Measurements from ENCODE around the gene SARM1.

Gene SARM1

DNA sequence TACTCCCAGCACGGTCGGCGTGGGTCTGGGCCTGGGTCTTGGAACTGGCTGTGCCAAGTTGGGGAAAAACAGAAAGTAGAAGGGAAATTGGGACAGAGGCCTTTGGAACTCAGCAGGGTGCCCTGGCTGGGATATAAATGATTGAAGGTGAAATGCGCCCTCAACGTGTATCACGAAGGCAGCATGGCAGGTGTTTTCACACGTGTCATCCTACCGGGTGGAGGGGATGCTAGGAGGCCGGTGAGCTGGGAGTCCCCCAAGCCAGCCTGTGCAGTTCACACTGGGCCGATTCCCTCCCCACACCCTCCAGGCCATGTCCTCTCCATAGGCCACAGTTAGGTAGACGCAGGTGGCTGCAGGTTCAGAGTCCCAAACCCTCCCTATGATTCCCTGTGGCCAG is 30.0 kb upstream of the SARM1 start:
- no peak for DNase-seq (ENCODE audit: low spot score)

DNA sequence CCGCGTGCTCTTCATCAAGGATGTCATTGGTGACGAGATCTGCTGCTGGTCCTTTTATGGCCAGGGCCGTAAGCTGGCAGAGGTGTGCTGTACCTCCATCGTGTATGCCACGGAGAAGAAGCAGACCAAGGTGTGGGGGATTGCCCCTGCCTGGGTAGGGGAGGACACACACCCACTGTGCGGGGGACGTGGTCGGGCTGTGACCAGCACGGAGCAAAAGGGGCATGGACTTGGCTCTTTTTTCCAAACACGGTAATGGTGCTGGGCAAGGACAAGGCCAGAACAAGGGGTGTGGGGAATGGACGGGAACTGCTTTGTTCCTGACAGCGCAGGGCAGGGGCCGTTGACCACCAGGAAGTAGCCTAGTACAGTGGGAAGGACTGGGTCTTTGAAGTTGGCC is 29.2 kb upstream of the SARM1 start:
- no peak for DNase-seq (ENCODE audit: low spot score)

DNA sequence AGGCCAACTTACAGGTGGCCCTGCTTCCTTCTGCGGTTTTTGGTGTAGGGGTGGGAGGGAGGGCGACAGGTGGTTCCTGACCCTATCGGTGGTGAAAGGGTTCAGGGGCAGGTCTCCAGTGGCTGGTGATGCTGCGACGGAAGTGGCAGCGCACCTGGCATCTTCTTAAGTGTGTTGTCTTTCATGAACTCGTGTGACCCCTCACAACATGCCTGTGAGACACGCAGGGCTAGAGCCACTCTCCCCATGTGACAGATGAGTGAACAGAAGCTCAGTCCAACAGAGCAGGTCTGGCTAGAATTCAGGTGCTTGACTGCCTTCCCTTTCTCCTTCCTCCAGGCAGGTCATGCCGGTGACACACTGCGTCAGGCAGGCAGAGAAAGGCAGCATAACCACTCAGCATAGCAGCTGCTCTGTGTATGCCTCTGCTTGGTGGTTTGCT is 28.0 kb upstream of the SARM1 start:
- no peak for DNase-seq (ENCODE audit: low spot score)

DNA sequence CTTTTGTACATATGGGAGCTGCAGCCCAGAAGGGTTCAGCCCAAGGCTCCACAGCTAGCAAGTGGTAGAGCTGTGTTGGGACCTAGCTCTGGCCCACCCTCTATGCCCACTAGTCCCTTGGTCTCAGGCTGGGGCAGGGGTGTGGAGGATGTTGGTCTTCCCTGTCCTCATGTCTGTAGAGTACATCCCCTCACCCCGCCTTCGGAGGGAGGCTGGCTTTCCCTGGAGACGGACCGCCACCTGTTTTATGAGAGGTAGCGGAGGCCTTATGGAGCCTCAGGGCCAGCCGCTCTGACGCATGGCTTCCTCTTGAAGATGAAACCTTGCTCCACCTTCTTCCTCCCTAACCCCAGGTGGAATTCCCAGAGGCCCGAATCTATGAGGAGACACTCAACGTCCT is 27.5 kb upstream of the SARM1 start:
- no peak for DNase-seq (ENCODE audit: low spot score)

DNA sequence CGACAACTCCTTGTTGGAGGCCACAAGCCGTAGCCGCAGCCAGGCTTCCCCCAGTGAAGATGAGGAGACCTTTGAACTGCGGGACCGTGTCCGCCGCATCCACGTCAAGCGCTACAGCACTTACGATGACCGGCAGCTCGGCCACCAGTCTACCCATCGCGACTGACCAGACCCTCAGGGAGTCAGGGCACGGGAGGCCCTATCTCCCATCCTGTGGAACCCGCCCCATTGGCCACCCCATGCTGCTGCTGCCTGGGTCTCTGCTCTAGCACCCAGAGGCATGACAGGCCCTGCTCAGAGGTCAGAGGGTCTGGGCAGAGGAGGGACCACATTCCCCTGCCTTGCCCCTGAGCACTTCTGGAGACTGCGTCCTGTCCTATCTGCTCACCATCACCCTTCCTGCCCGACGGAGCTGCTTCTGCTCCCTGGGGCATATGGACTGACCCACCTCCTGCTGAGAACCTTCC is 27.0 kb upstream of the SARM1 start:
- no peak for DNase-seq (ENCODE audit: low spot score)

DNA sequence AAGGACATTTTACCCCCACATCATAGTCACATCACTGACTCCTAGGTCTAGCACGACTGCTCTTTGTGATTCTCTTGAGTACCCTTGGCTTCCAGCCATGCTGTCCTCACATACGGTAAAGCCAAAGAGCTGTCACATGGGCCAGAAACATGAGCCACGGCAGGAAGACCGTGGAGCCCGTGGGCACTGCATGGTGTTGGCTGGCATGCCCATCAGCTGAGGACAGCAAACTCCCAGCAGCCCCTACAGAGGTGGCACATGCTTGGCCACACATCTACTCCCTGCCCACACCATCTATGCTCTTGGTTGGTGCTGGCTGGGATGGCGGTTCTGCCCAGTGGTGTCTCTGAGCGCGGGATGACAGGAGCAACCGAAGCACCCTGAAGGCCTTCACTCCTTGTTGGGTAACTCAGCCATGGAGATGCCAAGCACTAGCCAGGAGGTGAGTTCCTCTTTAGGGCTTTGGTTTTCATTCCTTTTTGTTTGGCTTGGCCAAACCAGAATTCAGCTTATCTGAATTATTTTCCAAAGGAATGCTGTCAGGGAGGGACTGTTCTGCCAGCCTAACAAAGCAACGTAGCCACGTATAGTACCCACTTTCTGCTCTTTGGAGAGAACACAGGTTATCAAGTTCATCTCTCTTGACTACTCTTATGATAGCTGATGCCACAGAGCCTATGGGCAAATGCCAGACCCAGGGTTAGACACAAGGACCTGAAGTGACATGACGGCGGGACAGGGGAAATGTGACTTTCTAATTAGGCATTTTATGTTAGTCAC is 25.9 kb upstream of the SARM1 start:
- no peak for DNase-seq (ENCODE audit: low spot score)

DNA sequence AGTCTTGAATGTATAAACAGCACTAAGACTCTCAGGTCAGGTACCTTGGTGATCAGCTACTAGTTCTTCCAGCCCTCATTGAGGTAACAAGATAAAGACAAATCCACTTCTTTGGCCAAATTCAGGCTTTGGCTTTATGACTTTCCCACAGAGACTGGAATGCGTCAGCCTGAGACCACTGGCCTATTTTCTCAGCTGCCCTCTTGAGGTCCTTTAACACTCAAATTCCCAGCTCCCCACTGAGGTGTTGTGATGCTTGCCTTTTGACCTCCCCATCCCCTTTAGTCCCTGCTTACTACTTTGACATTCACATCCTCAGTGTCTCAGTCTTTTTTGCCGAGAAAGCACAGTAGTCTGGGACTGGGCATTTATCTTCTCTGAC is 25.3 kb upstream of the SARM1 start:
- no peak for DNase-seq (ENCODE audit: low spot score)

DNA sequence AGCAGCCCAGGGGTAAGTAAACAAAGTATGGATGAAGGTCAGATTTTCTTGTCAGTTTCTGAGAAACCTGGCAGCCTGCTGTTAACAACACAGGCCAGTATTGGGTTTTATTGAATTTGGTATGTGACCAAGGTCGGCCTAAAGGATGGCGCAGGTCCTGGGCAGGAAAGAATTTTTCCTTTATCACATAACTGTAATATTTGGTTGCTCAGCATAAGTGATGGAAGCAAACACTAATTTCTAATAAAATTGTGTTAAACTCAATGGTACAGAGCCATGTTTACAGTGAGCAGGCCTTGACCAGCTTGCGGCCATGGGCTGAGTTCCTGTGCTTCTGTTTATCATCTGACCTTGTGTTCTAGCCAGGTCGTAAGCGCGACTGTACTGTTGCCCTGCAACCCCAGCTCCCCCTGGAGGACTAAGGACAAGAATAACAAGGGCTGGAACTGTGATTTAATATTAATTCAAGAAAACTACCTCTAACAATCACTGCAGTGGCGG is 24.7 kb upstream of the SARM1 start:
- no peak for DNase-seq (ENCODE audit: low spot score)

DNA sequence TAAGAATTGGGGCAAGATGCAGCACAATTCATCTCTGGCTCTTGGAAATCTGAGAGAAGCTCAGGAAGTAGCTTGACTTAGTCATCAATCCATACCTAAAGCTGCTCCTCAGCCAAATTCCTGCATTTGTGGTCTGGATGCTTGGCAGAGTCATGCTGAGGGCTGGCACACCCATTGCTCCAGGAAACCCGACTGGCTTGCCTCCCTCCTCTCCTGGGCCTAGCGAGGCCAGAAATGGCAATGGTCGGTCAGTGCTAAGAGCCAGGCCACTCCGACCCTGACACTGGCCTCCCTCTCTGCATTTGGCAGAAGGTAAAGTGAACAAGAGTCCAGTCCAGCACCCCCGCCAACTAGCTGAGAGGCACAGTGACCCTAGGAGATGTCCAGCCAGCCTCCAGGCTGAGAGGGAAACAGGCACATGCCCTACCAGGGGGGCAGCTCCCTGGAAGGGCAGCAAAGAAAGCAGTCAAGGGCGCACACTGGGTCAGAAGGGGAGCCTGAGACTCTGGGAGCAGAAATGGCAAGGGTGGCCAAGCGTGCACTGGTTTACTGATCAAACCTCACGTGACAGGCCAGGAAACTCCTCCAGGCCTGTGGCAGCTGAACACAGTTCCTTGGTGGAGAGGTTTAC is 24.1 kb upstream of the SARM1 start:
- no peak for DNase-seq (ENCODE audit: low spot score)

DNA sequence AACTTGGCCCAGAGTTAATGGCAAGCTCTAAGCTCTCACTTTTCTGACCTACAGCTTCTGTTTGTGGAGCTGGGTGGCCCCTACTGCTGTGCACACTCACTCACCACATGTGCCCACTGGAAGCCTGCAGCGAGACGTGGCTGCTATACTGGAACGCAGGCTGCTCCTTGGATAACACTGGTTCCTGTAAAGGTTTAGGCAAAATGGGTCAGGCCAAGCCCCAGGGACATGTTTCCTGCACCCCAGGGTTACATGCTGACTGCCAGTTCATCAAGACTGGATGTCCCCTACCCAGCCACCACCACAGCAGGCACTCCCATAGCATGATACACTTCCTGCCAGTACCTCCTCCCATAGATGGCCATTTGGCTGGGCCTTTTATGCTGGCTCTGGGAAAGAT is 22.5 kb upstream of the SARM1 start:
- DNase-seq (ENCODE audit: low spot score) = no peak

DNA sequence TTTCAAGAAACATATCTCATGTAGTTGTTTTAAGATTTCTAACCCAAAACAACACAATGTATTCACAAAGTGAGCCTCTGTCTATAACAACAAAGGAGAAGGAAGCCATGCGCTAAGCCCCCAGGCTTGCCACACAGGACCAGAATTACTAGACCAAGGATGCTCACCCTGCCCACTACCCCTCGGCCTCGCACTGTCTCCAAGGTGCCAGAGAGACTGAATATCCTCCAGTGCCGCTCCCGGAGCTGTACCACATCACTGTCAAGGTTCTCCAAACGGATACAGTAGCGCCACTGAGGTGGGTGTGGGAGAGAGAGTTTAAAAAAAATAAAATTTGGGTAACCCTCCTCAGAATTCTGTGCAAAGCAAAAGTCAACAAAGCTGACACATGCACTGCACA is 21.2 kb upstream of the SARM1 start:
- DNase-seq (ENCODE audit: low spot score) = no peak

DNA sequence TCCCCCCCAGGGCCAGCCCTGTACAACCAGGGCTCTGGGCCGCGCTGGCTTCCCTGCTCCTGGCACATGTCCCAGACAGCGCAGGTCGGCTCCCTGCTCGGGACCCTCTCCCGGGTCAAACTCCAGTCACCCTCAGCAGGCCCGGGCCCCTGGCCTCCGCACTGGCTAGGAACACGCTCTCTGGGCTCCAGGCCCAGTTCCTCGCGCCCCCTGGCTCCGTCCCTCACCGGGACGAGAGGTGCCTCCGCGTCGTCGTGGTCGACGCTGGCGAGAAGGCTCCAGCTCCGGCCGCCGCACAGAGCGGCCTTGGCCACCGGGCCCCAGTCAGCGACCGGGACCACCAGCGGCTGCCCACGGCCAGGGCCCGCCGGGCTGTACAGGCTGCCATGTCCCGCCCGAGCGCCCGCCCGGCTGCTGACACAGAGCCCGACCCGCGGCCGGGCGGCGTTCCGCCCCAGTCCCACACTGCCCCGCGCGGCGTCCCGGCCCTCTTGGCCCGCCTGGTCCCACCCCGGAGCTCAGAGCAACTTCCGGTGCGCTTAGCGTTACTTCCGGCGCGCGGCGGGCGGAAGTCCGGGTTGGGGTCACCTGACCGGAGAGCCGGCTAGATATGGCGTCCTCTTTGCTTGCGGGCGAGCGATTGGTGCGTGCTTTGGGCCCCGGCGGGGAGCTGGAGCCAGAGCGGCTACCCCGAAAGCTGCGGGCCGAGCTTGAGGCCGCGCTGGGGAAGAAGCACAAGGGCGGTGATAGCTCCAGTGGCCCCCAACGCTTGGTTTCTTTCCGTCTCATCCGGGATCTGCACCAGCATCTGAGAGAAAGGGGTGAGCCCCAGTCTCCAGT is 14.2 kb upstream of the SARM1 start, which contains the start of gene POLDIP2:
TSS of gene POLDIP2 (minus strand) at position 467 of the 840 bp plus-strand sequence. CDS start at position 388, 79 bp downstream.
- peak; percentile 94 for DNase-seq (ENCODE audit: low spot score)

DNA sequence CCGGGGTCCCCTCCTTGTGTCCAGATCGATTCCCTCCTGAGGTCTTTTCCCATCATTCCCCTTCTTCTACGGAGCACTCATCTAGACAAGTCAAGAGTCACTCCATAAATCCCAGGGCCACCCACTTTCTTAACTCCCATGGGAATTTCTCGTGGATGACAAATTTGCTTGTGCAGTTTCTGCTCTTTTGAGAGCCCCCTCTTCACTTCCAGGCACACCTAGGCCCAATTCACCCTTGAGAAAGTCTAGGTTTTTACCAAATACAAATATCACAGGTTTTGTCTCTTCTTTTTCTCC is 13.6 kb upstream of the SARM1 start:
- DNase-seq (ENCODE audit: low spot score) = no peak

DNA sequence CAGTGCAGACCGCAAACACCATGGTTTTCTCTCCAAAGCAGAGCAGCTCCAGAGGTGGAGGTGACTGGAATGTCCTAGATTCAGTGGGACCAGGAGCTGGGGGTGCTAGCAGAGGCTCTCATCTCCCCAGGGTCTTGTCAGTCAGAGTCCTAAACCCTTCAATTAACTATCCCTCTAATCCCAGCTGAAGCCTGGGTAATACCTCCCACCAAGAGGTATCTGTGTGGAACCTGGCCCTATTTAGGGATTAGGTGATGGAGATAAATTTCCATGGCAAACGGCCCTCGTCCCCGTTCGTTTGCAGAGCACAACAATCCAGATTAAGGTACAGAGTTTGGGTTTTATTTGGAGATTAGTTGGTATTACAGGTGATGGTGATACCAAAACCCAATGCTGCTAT is 8.3 kb upstream of the SARM1 start:
- DNase-seq (ENCODE audit: low spot score) = no peak

DNA sequence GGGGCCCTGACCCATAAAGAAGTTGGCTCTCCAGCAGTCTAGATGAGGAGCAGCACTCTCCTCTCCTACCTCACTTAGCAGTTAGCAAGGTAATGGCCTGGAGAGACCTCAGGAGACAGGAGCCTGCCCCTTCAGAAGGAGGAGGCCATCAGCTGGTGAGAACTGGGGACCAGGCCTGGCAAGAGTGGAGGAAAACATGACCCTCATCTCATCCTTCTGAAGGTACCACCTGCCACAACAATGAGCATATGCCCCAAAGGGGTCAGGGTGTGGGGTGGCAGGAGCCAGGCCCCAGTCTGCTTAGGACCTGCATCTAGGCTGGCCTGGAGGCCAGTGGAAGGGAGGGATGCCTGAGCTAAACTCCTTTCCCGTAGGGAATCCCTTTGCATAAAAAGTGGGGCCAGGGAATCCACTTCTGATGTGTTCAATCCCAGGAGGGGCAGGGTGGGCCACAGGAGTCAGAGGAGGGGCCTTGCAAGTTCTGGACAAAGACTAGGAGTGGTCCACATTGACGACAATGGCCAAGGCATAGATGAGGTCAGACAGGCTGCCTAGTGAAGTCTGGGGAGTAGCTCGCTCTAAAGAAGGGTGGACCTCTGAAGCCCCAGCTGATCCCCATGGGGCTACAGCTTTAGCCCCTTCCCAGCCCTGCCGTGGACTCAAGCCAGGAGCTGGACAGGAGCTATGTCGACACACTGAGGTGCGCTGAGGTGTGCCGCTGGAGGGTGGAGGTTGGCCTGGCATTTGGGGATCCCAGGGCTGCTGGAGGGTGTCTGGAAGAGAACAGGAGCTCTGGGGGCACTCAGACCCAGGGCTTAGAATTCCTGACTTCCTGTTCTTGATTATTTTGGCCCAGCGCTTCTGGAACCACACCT is 7.5 kb upstream of the SARM1 start:
- no peak for DNase-seq (ENCODE audit: low spot score)

DNA sequence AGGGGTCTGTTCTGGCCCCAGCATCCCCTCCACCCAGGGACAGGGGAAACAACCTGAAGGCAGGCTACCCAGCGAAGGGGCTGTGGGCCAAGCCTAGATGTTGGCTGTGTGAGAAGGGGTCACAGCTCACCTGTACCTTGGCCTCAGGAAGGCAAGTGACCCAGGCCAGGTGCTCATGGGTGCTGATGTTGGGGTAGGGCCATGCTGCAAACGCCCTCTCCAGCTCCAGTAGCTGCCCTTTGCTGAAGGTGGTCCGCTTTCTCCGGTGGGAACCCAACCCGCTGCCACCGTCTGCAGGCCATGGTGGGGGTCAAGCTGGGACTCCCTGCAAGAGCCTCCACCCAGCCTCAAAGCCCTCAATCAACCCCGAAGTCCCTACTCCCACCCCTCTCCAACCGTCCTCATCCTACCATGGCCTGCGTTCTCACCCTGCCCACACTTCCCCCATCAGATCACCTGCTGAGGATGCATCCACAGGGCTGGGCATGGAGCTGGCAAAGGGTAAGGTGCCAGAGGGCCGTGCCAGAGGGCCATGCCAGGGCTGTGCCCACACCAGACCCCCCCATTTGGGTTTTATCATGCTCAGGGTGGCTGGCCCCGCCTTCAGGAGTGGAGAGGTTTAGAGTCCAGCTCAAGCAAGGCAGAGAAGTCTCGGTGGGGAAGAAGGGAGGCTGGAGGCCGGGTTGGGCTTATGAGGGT is 6.7 kb upstream of the SARM1 start, which contains the start of gene SEBOX:
TSS of gene SEBOX (minus strand) at position 535 of the 699 bp plus-strand sequence. CDS start at position 487, 48 bp downstream.
- no peak for DNase-seq (ENCODE audit: low spot score)

DNA sequence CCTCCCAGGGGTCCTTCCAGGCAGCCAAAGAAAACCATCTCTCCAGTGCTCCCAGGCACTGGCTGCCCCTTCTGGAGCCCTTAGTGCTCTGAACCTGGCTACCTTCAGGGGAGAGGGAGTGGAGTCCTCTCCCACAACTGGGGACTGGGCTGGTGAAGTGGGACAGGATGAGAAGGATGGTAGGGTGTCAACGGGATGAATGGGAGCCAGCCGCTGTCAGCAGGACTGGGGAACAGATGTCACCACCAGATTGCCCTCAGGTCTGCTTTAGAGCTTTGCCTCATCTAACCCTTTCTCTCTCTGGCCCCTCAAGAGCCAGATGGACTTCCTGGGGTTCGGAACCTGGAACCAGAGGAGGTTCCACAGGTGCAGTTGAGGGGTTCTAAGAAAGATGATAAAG is 6.0 kb upstream of the SARM1 start:
- no peak for DNase-seq (ENCODE audit: low spot score)

DNA sequence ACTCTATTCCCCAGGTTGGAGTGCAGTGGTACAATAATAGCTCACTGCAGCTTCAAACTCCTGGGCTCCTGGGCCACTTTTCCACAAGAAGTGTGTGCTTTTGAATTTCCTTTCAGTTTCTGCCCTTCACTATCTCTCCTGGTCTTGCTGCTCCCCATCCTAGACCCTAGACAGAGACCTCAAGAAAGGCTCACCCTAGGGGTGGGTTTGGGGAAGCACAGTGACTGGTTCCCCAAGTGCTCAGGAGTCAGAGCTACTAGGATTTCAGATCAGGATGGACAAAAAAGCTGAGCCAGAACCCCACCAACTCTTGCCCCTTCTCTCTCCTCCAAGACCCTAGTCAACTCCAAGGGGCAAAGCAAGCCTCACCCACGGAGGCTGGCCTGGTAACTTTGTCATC is 4.9 kb upstream of the SARM1 start:
- no peak for DNase-seq (ENCODE audit: low spot score)

DNA sequence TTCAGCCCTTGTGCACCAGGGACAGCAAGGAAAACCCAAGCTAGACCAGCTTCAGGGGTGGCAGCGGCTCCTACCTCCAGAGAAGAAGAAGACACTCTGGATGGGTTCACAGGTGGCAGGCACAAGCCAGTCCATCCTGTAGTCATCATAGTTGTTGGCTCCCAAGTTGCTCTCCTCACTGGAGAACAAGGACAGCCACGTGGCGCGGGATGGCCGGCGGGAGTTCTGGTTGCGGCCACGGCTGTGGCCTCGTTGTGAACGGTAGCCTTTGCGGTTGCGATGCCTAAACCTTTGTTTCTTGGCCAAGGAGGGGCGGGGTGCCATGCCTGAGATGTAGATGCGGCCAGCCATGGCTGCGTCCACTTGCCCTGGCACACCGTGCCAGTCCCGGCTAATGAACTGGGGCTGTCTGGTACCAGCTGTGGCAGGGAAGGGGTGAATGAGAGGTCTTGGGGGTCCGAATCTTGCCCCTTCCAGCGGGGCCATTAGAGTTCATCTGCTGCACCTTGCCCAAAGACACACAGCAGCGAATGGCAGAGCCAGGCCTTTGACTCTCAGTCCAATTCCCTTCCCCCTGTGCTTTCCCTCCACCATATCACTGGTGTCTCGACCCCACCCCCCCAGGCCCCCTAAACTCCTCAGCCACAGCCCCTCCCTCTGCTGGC is 3.7 kb upstream of the SARM1 start:
- no peak for DNase-seq (ENCODE audit: low spot score)

DNA sequence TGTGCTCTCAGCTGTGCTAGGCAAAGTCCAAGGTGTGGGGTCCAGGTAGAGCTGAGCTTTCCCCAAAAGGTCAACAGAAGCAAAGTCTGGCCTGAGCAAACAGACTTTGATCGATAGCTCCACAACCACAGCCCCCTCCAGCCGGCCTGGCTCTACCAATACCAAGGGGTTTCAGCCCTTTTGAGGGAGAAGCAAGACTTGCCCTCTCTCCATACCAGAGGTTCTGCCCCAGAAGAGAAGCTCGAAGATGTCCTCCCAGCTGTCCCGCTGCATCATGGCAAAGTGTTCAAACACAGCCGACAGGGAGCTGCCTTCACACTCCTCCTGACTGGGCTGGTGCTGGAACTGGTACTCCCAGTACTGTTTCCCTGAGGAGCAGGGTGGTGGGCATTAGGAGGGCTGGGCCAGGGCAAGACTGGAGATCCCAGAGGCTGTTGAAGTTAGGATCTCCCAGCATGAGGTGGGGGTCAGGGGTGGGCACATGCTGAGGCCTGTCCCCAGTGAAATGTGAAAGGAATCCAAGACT is 3.1 kb upstream of the SARM1 start:
- DNase-seq (ENCODE audit: low spot score) = no peak
